ENCODE results near the gene FUZ. TPM values are rescaled to one million over a fixed set of nuclear protein-coding genes. Genes with fewer than 3 reads are reported as not detected.

The FUZ gene
- total RNA-seq, 6 donors from 2014 or later = 17.3 to 43.0 (median 22.3) TPM

GRCh38 chr19:49779731-49780555, 33.1 kb downstream of the FUZ start:
- ATAC-seq (ENCODE audit: low FRiP score in 2 of 2) = peak in 1 of 2 donors; percentile 63

DNA sequence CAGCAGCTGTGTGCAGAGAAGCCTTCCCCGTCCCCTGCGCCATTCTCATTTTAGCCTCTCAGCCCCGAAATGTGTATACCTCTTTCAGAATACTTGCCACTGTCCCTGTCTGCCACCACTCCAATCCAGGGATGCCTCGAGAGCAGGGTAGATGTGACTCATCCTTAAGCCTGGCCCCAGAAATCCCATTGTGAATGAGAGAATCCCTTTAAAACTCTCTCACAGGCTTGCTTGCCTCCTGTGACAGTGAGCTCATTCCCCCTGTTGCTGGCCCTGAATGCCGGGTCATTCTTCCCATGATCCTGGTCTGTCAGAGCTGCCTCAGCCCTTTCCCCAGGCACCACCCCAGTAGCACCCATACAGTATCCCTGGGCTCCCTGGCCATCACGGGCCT, 36.7 kb downstream of the FUZ start:
- Histone ChIP-seq H3K4me3 (no peak overlapping the region), H3K9me3 (no peaks in the 10 kb centered on the region), H3K36me3 (peaks cover 0 to 14% (median 7%) of the 10 kb centered on the region in 4 donors), H3K27me3 (no peaks in the 10 kb centered on the region), H3K27ac (no peak overlapping the region), H3K4me1 (peaks cover 0 to 6% (median under 1%) of the 10 kb centered on the region in 4 donors)
- ATAC-seq (ENCODE audit: low FRiP score in 2 of 2) (no peak), DNase-seq (no peak)
- TF ChIP-seq POLR2A (IDR thresholded peaks at IDR 0.05) (no peak), POLR2AphosphoS5 (IDR thresholded peaks at IDR 0.05) (no peak), EP300 (IDR thresholded peaks at IDR 0.05) (no peak)
- TF ChIP-seq, protein P1, sequence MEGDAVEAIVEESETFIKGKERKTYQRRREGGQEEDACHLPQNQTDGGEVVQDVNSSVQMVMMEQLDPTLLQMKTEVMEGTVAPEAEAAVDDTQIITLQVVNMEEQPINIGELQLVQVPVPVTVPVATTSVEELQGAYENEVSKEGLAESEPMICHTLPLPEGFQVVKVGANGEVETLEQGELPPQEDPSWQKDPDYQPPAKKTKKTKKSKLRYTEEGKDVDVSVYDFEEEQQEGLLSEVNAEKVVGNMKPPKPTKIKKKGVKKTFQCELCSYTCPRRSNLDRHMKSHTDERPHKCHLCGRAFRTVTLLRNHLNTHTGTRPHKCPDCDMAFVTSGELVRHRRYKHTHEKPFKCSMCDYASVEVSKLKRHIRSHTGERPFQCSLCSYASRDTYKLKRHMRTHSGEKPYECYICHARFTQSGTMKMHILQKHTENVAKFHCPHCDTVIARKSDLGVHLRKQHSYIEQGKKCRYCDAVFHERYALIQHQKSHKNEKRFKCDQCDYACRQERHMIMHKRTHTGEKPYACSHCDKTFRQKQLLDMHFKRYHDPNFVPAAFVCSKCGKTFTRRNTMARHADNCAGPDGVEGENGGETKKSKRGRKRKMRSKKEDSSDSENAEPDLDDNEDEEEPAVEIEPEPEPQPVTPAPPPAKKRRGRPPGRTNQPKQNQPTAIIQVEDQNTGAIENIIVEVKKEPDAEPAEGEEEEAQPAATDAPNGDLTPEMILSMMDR (IDR thresholded peaks at IDR 0.05) = no peak
- 86 to 92% methylated on average over 6 of the region's 6 CpGs for WGBS, 2 donors

More at GRCh38 chr19:49779731-49780555, 33.1 kb downstream of the FUZ start:
- H3K27me3 ChIP-seq = no peaks in the 10 kb centered on the region
- 78 to 79% methylated on average over 11 of the region's 11 CpGs for WGBS, 2 donors
- TF ChIP-seq POLR2AphosphoS5 (IDR thresholded peaks at IDR 0.05) (no peak), EP300 (IDR thresholded peaks at IDR 0.05) (no peak), POLR2A (IDR thresholded peaks at IDR 0.05) (no peak)
- TF ChIP-seq, protein P1 (IDR thresholded peaks at IDR 0.05) = no peak
- H3K4me3 ChIP-seq = no peak overlapping the region
- no peaks in the 10 kb centered on the region for H3K9me3 ChIP-seq
- peak overlapping the region in 1 of 4 donors; percentile 18 for H3K27ac ChIP-seq
- no peak for DNase-seq
- H3K36me3 ChIP-seq = peaks cover 11 to 40% (median 29%) of the 10 kb centered on the region in 4 donors
- peaks cover 0 to 6% (median 2%) of the 10 kb centered on the region in 4 donors for H3K4me1 ChIP-seq

DNA sequence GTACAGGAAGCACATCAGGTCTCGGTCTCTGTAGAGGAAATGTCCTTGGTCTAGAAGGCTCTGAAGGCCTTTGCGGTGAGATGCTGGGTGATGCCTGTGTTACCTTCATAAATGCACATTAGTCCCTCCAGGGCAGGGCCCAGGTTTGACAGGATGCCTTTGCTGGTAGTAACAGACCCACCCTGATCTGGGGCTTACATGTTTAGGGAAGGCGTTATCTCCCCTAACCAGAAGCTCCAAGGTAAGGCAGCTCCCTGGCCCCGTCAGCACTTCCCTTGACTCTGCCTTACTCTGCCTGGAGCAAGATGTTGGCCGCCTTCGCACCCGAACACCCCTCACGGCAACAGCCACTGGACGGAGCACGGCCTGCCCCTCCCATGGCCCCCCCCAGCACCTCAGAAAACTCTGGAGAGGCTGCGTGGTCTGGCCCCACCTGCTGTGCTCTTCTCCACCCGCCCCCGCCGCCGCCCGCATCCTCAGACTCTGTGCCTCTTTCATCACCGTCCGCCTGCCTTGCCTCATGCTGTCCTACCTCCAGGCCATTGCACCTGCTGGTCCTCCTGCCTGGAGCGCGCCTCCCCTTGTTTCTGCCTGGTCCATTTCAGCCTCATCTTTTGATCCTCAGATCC, 37.2 kb downstream of the FUZ start:
- peaks cover 0 to 6% (median 0%) of the 10 kb centered on the region in 4 donors for H3K4me1 ChIP-seq
- no peak overlapping the region for H3K27ac ChIP-seq
- WGBS, 2 donors = 89 to 94% methylated on average over 19 of the region's 20 CpGs
- H3K4me3 ChIP-seq = no peak overlapping the region
- H3K9me3 ChIP-seq = no peaks in the 10 kb centered on the region
- H3K36me3 ChIP-seq = peaks cover 0 to 14% (median 7%) of the 10 kb centered on the region in 4 donors
- ATAC-seq (ENCODE audit: low FRiP score in 2 of 2) (no peak), DNase-seq (peak in 1 of 2 donors; percentile 81)
- no peaks in the 10 kb centered on the region for H3K27me3 ChIP-seq
- TF ChIP-seq EP300 (IDR thresholded peaks at IDR 0.05) (no peak), POLR2AphosphoS5 (IDR thresholded peaks at IDR 0.05) (no peak)

GRCh38 chr19:49774969-49775368, 38.1 kb downstream of the FUZ start:
- no peaks in the 10 kb centered on the region for H3K27me3 ChIP-seq
- no peak overlapping the region for H3K27ac ChIP-seq
- H3K9me3 ChIP-seq = no peaks in the 10 kb centered on the region
- peaks cover 0 to 14% (median 7%) of the 10 kb centered on the region in 4 donors for H3K36me3 ChIP-seq
- 96 to 99% methylated on average over 8 of the region's 8 CpGs for WGBS, 2 donors
- peaks cover 0 to 6% (median 0%) of the 10 kb centered on the region in 4 donors for H3K4me1 ChIP-seq
- H3K4me3 ChIP-seq = no peak overlapping the region
- DNase-seq (no peak), ATAC-seq (ENCODE audit: low FRiP score in 2 of 2) (no peak)
- TF ChIP-seq, protein P1 (IDR thresholded peaks at IDR 0.05) = no peak
- TF ChIP-seq POLR2A (IDR thresholded peaks at IDR 0.05) (no peak), POLR2AphosphoS5 (IDR thresholded peaks at IDR 0.05) (no peak), EP300 (IDR thresholded peaks at IDR 0.05) (no peak)

DNA sequence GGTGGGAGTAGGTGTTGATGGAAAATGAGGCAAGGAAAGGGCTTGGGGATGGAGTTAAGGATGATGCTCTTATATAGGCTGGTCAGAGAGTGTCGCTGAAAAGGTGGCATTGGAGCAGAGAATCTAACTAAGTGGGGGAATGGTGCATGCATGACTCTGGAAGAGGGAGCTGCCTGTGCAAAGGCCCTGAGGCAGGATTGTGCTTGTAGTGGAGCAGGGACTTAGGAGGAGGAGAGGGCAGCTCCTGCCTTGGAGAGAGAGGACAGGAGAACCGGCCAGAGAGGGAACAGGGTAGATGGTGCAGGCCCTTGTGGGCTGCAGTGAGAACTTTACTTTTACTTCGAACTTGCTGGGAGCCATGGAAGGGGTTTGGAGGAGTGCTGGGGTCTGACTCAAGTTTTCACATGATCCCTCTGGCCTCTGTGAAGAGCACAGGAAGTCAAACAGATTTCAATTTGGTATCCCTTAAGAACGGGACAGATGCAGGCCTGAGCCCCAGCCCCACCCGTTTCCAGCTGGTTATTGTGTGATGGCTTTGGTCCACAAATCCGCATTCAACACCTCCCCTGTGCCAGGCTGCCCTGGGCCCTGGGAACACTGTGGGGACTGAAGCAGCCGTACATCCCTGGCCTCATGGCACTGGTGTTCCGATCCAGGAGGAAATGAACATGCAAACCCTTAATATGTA, 39.3 kb downstream of the FUZ start:
- 77 to 79% methylated on average over 7 to 8 of the region's 8 CpGs for WGBS, 2 donors
- TF ChIP-seq POLR2A (IDR thresholded peaks at IDR 0.05) (no peak), EP300 (IDR thresholded peaks at IDR 0.05) (no peak), POLR2AphosphoS5 (IDR thresholded peaks at IDR 0.05) (no peak)
- TF ChIP-seq, protein P1 (IDR thresholded peaks at IDR 0.05) = no peak
- H3K27ac ChIP-seq = no peak overlapping the region
- H3K9me3 ChIP-seq = no peaks in the 10 kb centered on the region
- H3K4me3 ChIP-seq = no peak overlapping the region
- H3K36me3 ChIP-seq = peaks cover 0 to 14% (median 7%) of the 10 kb centered on the region in 4 donors
- peaks cover 0 to 5% (median 2%) of the 10 kb centered on the region in 4 donors for H3K4me1 ChIP-seq
- DNase-seq (no peak), ATAC-seq (ENCODE audit: low FRiP score in 2 of 2) (no peak)
- H3K27me3 ChIP-seq = no peaks in the 10 kb centered on the region

All from upper lobe of left lung (tissue), 6 donors.